Breast epithelium (tissue), 3 donors: ENCODE measurements around the gene FTL.

Experiments used
- POLR2AphosphoS5 ChIP-seq, 3 donors: sonication (generic); formaldehyde crosslinking; IDR thresholded peaks; one replicate each; pipeline ENCODE4 v1.6.1; 2017; ENCODE audit warnings: antibody characterized with exemption in 3 of 3
- TF ChIP-seq, protein P1 (sequence below), 3 donors: fragments of 450-650 bp; IDR thresholded peaks; one replicate each; pipeline ENCODE4 v1.5.1; 2016 to 2017; ENCODE audit warnings: antibody characterized with exemption in 3 of 3, mild to moderate bottlenecking in 3 of 3, moderate library complexity in 3 of 3

- TF ChIP-seq, protein P1, sequence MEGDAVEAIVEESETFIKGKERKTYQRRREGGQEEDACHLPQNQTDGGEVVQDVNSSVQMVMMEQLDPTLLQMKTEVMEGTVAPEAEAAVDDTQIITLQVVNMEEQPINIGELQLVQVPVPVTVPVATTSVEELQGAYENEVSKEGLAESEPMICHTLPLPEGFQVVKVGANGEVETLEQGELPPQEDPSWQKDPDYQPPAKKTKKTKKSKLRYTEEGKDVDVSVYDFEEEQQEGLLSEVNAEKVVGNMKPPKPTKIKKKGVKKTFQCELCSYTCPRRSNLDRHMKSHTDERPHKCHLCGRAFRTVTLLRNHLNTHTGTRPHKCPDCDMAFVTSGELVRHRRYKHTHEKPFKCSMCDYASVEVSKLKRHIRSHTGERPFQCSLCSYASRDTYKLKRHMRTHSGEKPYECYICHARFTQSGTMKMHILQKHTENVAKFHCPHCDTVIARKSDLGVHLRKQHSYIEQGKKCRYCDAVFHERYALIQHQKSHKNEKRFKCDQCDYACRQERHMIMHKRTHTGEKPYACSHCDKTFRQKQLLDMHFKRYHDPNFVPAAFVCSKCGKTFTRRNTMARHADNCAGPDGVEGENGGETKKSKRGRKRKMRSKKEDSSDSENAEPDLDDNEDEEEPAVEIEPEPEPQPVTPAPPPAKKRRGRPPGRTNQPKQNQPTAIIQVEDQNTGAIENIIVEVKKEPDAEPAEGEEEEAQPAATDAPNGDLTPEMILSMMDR (IDR thresholded peaks at IDR 0.05) = no peak
- no peak for TF ChIP-seq POLR2AphosphoS5 (IDR thresholded peaks at IDR 0.05)
Observed at GRCh38 chr19:48946463-48947257, 18.4 kb upstream of the FTL start.
